K562 (cell line): ENCODE data around the gene DDC. TPM values are rescaled to one million over a fixed set of nuclear protein-coding genes. Genes with fewer than 3 reads are reported as not detected.

ENCODE experiments used
- SRF ChIP-seq, 2 experiments: fragments of 250-450, 450-650 bp in 1 of 2; sonication (Bioruptor Pico) in 1 of 2; sonication (generic) in 1 of 2; formaldehyde crosslinking; IDR thresholded peaks; 2 replicates each; pipeline versions ENCODE4 v1.5.0 to v1.5.1; 2020 to 2022; ENCODE audit warnings: mild to moderate bottlenecking in 1 of 2, missing genetic modification reagents in 1 of 2
- ZBTB12 ChIP-seq: fragments of 250-450 bp; sonication (Bioruptor Pico); IDR thresholded peaks from 2 replicates; pipeline ENCODE4 v1.4.0; 2020
- polyA plus RNA-seq, 8 experiments: library from polyadenylated mRNA; depleted of rRNA in 4 of 8; stranded (reverse) in 5 of 8; unstranded in 3 of 8; fragments of >200 nt; fragmentation: Nextera tagmentation in 2 of 8; fragmentation: Illumina TruSeq in 1 of 8; extraction: Ambion mirVana in 2 of 8; extraction: Trizol in 1 of 8; gene quantifications; 2 replicates each; pipeline versions ENCODE4 v1.2.1 to v1.2.3, GENCODE V29; 2011 to 2014; ENCODE audit warnings: inconsistent platforms in 1 of 8, missing spikeins in 1 of 8
- total RNA-seq, 7 experiments: library from RNA; depleted of rRNA in 6 of 7; stranded (reverse); fragments of >200 nt in 6 of 7; fragmentation: Illumina TruSeq in 2 of 7; extraction: Trizol in 2 of 7; gene quantifications; 2 replicates each; pipeline versions ENCODE4 v1.2.1 to v1.2.3, GENCODE V29; 2011 to 2021; ENCODE audit warnings: low replicate concordance in 1 of 7
- TF ChIP-seq, protein P1 (sequence below): fragments of 450-650 bp; IDR thresholded peaks from 2 replicates; pipeline ENCODE4 v1.6.1; 2016; ENCODE audit warnings: mild to moderate bottlenecking, moderate library complexity
- TF ChIP-seq, protein P2 (sequence below): fragments of 450-650 bp; formaldehyde crosslinking; IDR thresholded peaks from 2 replicates; pipeline ENCODE4 v1.4.0; 2020; ENCODE audit warnings: mild to moderate bottlenecking, mixed read lengths

Gene DDC
- total and polyA plus RNA-seq, 9 of the 15 experiments (the other 6 are each of a cell fraction or from before 2014, with no cell fraction given) = not detected

GRCh38 chr7:50415844-50416364 lies 149.3 kb downstream of the DDC start (continued):
- TF ChIP-seq, protein P1, sequence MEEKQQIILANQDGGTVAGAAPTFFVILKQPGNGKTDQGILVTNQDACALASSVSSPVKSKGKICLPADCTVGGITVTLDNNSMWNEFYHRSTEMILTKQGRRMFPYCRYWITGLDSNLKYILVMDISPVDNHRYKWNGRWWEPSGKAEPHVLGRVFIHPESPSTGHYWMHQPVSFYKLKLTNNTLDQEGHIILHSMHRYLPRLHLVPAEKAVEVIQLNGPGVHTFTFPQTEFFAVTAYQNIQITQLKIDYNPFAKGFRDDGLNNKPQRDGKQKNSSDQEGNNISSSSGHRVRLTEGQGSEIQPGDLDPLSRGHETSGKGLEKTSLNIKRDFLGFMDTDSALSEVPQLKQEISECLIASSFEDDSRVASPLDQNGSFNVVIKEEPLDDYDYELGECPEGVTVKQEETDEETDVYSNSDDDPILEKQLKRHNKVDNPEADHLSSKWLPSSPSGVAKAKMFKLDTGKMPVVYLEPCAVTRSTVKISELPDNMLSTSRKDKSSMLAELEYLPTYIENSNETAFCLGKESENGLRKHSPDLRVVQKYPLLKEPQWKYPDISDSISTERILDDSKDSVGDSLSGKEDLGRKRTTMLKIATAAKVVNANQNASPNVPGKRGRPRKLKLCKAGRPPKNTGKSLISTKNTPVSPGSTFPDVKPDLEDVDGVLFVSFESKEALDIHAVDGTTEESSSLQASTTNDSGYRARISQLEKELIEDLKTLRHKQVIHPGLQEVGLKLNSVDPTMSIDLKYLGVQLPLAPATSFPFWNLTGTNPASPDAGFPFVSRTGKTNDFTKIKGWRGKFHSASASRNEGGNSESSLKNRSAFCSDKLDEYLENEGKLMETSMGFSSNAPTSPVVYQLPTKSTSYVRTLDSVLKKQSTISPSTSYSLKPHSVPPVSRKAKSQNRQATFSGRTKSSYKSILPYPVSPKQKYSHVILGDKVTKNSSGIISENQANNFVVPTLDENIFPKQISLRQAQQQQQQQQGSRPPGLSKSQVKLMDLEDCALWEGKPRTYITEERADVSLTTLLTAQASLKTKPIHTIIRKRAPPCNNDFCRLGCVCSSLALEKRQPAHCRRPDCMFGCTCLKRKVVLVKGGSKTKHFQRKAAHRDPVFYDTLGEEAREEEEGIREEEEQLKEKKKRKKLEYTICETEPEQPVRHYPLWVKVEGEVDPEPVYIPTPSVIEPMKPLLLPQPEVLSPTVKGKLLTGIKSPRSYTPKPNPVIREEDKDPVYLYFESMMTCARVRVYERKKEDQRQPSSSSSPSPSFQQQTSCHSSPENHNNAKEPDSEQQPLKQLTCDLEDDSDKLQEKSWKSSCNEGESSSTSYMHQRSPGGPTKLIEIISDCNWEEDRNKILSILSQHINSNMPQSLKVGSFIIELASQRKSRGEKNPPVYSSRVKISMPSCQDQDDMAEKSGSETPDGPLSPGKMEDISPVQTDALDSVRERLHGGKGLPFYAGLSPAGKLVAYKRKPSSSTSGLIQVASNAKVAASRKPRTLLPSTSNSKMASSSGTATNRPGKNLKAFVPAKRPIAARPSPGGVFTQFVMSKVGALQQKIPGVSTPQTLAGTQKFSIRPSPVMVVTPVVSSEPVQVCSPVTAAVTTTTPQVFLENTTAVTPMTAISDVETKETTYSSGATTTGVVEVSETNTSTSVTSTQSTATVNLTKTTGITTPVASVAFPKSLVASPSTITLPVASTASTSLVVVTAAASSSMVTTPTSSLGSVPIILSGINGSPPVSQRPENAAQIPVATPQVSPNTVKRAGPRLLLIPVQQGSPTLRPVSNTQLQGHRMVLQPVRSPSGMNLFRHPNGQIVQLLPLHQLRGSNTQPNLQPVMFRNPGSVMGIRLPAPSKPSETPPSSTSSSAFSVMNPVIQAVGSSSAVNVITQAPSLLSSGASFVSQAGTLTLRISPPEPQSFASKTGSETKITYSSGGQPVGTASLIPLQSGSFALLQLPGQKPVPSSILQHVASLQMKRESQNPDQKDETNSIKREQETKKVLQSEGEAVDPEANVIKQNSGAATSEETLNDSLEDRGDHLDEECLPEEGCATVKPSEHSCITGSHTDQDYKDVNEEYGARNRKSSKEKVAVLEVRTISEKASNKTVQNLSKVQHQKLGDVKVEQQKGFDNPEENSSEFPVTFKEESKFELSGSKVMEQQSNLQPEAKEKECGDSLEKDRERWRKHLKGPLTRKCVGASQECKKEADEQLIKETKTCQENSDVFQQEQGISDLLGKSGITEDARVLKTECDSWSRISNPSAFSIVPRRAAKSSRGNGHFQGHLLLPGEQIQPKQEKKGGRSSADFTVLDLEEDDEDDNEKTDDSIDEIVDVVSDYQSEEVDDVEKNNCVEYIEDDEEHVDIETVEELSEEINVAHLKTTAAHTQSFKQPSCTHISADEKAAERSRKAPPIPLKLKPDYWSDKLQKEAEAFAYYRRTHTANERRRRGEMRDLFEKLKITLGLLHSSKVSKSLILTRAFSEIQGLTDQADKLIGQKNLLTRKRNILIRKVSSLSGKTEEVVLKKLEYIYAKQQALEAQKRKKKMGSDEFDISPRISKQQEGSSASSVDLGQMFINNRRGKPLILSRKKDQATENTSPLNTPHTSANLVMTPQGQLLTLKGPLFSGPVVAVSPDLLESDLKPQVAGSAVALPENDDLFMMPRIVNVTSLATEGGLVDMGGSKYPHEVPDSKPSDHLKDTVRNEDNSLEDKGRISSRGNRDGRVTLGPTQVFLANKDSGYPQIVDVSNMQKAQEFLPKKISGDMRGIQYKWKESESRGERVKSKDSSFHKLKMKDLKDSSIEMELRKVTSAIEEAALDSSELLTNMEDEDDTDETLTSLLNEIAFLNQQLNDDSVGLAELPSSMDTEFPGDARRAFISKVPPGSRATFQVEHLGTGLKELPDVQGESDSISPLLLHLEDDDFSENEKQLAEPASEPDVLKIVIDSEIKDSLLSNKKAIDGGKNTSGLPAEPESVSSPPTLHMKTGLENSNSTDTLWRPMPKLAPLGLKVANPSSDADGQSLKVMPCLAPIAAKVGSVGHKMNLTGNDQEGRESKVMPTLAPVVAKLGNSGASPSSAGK = no peak
- TF ChIP-seq, protein P2, sequence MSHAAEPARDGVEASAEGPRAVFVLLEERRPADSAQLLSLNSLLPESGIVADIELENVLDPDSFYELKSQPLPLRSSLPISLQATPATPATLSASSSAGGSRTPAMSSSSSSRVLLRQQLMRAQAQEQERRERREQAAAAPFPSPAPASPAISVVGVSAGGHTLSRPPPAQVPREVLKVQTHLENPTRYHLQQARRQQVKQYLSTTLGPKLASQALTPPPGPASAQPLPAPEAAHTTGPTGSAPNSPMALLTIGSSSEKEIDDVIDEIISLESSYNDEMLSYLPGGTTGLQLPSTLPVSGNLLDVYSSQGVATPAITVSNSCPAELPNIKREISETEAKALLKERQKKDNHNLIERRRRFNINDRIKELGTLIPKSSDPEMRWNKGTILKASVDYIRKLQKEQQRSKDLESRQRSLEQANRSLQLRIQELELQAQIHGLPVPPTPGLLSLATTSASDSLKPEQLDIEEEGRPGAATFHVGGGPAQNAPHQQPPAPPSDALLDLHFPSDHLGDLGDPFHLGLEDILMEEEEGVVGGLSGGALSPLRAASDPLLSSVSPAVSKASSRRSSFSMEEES (CRISPR knock-in tag) = no peak
- no peak for TF ChIP-seq SRF (CRISPR knock-in tag; IDR thresholded peaks at IDR 0.05)
- no peak for TF ChIP-seq ZBTB12 (CRISPR knock-in tag)
